HFFc6 (cell line): ENCODE data around the gene GDPD4. TPM values are rescaled to one million over a fixed set of nuclear protein-coding genes. Genes with fewer than 3 reads are reported as not detected.

ENCODE experiments used
- DNase-seq: peaks from one replicate; pipeline ENCODE4 v3.0.0-alpha.2; 2018
- H3K27ac Mint-ChIP-seq: 2 replicates; pipeline ENCODE4 v1.8.0; 2020; ENCODE audit warnings: mild to moderate bottlenecking, mixed read lengths
- H3K27me3 Mint-ChIP-seq: 2 replicates; pipeline ENCODE4 v1.8.0; 2021; ENCODE audit warnings: mild to moderate bottlenecking, moderate library complexity, mixed read lengths; ENCODE audit not compliant: insufficient read depth
- H3K36me3 Mint-ChIP-seq: 2 replicates; pipeline ENCODE4 v1.8.0; 2021; ENCODE audit warnings: low read depth, mixed read lengths
- H3K4me1 Mint-ChIP-seq: 2 replicates; pipeline ENCODE4 v1.8.0; 2020; ENCODE audit warnings: low read depth, mixed read lengths
- H3K4me3 Mint-ChIP-seq: 2 replicates; pipeline ENCODE4 v1.8.0; 2020; ENCODE audit warnings: mild to moderate bottlenecking, moderate library complexity, mixed read lengths
- H3K9me3 Mint-ChIP-seq: 2 replicates; pipeline ENCODE4 v1.8.0; 2020; ENCODE audit warnings: mild to moderate bottlenecking, mixed read lengths
- CTCF ChIP-seq: fragments of 200-600 bp; sonication (generic); IDR thresholded peaks from 2 replicates; pipeline ENCODE4 v1.5.0; 2021; ENCODE audit warnings: antibody characterized with exemption, mild to moderate bottlenecking
- total RNA-seq, 6 experiments: library from RNA; stranded (reverse); fragmentation: NEBNext Ultra II Directional; extraction: Animal tissue kit (Norgen Biotek cat#: 25700); gene quantifications; 2 replicates in 1 of 6; 3 replicates in 5 of 6; pipeline ENCODE4 v1.2.3, GENCODE V29; 2021

The GDPD4 gene
- total RNA-seq, 6 experiments from 2014 or later: not detected

- TF ChIP-seq CTCF: no peak
- no peaks in the 10 kb centered on the region for H3K9me3 Mint-ChIP-seq
- no peaks in the 10 kb centered on the region for H3K36me3 Mint-ChIP-seq
- H3K27ac Mint-ChIP-seq: no peak overlapping the region
- no peaks in the 10 kb centered on the region for H3K27me3 Mint-ChIP-seq
- no peaks in the 10 kb centered on the region for H3K4me1 Mint-ChIP-seq
- no peak for DNase-seq
- no peak overlapping the region for H3K4me3 Mint-ChIP-seq
Observed at GRCh38 chr11:77230878-77231605, 70.4 kb downstream of the GDPD4 start.

GRCh38 chr11:77223797-77224196, 77.7 kb downstream of the GDPD4 start:
- Mint-ChIP-seq H3K27me3 (peaks cover 31% of the 10 kb centered on the region), H3K36me3 (0 out of 2 replicates have a peak, but pooled peaks cover 5% of the 10 kb centered on the region), H3K4me1 (no peaks in the 10 kb centered on the region), H3K9me3 (no peaks in the 10 kb centered on the region), H3K27ac (no peak overlapping the region), H3K4me3 (no peak overlapping the region)
- no peak for DNase-seq
- no peak for TF ChIP-seq CTCF

GRCh38 chr11:77217156-77217555, 84.3 kb downstream of the GDPD4 start:
- Mint-ChIP-seq H3K36me3 (no peaks in the 10 kb centered on the region), H3K4me3 (no peak overlapping the region), H3K27ac (no peak overlapping the region), H3K27me3 (peaks cover 17% of the 10 kb centered on the region), H3K4me1 (no peaks in the 10 kb centered on the region), H3K9me3 (no peaks in the 10 kb centered on the region)
- DNase-seq: no peak
- TF ChIP-seq CTCF: no peak

GRCh38 chr11:77215106-77215505, 86.4 kb downstream of the GDPD4 start:
- Mint-ChIP-seq H3K9me3 (no peaks in the 10 kb centered on the region), H3K36me3 (no peaks in the 10 kb centered on the region), H3K4me1 (no peaks in the 10 kb centered on the region), H3K27ac (no peak overlapping the region), H3K4me3 (no peak overlapping the region), H3K27me3 (peaks cover 13% of the 10 kb centered on the region)
- no peak for TF ChIP-seq CTCF
- DNase-seq: no peak

- peaks cover 9% of the 10 kb centered on the region for H3K27me3 Mint-ChIP-seq
- DNase-seq: no peak
- H3K4me1 Mint-ChIP-seq: no peaks in the 10 kb centered on the region
- TF ChIP-seq CTCF: no peak
- no peaks in the 10 kb centered on the region for H3K9me3 Mint-ChIP-seq
- no peak overlapping the region for H3K4me3 Mint-ChIP-seq
- H3K36me3 Mint-ChIP-seq: no peaks in the 10 kb centered on the region
- H3K27ac Mint-ChIP-seq: no peak overlapping the region
Observed at GRCh38 chr11:77214557-77214956, 86.9 kb downstream of the GDPD4 start.
